Measurements from ENCODE around the gene DIP2B.

The DIP2B gene

DNA sequence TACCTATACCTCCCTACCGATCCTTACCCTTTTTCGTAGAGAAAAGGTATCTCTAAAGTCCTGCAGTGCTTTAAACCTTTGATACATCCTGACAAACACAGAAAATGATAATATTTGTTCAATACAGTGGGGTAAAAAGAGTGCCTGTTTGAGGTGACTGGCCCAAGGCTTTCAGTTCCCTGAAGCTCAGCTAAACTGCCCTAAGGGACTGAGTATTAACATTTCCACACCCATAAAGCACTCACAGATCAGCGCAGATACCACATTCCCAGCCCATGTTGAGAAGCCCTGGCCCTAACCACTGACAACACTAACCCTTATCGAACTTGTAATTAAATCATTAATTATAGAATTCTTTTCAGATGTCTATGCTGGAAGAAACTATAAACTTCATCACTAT is 108.7 kb downstream of the DIP2B start:
- DNase-seq (ENCODE audit: low read depth), result no peak

DNA sequence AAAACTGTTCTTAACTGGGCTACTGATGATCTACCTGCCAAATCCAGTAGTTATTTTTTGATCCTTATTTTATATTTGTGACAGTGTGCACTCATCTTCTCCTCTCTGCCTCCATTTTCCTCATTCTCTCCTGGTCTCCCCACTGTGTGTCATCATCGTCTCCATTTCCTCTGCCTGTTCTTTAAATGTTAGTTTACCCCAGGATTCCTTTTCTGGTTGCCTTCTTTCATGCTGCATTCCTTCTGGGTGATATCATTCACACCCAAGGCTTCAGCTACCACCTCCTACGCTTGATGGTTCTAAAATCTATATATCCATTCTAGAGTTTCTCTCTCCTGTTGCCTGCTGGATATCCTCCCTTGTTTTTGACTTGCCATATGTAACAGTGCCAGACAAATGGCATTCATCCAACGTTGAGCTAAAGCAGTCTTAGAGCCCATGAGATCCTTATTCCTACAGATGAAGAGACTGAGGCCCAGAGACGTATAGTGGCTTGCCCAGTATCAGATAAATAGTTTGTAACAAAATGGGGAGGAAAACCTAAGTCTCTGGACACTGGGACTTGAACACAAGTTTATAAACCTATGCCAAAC is 109.5 kb downstream of the DIP2B start:
- DNase-seq (ENCODE audit: low read depth), result no peak

DNA sequence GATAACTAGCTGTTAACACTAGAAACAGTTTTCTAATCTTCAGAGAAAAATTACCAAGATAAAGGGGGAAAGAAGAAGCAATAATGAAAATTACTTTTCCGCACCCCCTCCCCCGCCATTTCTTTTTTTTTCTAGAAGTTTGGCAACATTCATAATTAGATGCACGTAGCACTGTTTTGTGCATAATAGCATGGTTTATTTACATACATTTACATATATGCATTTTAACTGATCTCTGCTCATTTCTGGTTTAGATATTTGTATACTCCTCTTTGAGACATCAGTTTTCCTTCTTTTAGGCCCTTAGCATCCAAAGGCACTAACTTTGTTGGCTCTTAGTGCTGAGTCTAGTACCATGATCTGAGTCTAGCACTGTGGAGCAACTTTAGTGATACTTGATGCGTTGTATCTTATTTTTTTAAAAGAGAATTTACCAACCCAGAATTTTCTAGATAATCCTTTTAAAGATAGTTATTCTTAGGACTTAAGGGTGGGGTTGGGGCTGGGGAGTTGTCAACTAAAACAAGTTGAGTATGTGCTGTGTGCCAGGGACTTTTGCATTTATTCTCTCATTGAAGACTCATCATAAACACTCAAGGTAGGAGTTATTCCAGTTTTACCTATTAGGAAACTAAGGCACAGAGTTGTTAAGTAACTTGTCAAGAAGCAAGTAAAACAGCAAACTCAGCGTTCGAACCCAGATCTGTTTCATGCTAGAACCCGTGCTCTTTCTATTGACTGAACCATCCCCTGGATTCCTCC is 110.5 kb downstream of the DIP2B start:
- DNase-seq (ENCODE audit: low read depth), result no peak

DNA sequence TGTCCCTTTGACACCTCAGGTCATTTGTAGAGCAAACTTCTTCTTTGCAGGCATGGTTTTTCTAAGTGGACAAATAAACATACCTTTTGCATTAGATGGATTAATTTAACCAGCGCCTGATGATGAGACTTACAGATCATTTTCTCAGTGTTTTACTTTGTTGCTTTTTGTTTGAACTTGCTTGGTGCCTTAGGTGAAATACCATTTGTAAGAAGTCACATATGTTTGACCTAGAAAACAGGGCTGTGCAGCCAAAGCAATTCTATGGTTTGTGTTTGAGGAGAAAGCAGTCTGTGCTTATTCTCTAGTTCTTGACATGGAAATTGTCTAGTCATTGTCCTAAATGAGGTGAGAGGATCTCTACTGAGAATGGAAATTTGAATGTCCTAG is 111.1 kb downstream of the DIP2B start:
- DNase-seq (ENCODE audit: low read depth), result no peak

DNA sequence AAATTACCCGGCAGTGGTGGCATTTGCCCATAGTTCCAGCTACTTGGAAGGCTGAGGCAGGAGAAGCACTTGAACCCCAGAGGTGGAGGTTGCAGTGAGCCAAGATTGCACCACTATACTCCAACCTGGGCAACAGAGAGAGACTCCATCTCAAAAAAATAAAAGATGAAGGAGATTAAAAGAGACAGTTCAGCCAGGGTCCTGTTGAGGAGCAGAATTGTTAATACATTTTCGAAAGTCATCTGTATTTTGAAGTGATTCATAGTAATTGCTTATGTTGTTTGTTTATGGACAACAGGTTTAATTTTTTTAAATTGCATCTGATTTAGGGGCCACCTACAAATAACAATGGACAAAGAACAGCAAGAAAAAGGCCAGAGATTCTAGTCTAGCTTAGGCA is 112.9 kb downstream of the DIP2B start:
- no peak for DNase-seq (ENCODE audit: low read depth)

DNA sequence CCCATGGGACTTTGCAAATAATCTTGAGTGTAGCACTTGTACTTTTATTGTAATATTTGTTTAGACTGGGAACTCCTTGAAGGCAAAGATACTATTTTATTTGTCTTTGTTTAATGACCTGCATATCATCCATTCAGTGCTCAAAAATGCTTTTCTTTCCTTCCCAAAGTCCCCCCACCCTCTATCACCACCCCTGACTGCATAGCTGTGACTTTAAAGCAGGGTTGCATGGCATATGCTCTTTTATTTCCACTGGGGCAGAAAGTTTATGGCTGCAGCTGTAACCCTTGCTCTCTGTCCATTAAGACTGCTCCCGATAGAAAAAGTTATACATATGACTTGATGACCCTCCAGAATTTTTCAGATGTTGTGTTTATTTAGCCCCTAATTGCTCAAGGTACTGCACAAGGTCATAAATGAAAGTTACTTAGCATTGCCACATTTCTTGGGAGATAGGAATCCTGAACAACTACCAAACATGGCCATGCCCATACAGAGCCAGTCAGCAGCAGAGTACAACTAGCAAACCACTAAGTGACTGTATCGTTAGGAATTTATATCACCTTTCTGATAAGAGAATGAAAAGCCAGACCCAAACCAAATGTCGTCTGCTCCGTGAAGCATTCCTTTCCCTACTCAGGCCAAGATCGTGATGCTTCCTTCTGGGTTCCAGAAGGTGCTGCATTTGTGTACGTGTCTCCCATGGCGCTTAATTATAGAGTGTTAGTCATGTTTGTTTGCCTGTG is 114.3 kb downstream of the DIP2B start:
- no peak for DNase-seq (ENCODE audit: low read depth)

DNA sequence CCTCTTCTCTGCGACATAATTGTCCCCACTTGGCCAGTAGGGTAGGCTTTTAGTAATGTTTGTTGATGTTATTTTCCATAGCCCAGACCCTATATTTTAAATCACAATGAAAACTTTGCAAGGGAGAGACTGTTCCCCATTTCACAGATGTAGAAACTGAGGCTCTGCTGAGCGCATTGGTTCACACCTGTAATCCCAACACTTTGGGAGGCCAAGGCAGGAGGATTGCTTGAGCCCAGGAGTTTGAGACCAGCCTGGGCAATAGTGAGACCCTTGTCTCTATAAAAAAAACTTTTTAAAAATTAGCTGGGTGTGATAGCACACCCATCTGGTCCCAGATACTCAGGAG is 114.8 kb downstream of the DIP2B start:
- no peak for DNase-seq (ENCODE audit: low read depth)

DNA sequence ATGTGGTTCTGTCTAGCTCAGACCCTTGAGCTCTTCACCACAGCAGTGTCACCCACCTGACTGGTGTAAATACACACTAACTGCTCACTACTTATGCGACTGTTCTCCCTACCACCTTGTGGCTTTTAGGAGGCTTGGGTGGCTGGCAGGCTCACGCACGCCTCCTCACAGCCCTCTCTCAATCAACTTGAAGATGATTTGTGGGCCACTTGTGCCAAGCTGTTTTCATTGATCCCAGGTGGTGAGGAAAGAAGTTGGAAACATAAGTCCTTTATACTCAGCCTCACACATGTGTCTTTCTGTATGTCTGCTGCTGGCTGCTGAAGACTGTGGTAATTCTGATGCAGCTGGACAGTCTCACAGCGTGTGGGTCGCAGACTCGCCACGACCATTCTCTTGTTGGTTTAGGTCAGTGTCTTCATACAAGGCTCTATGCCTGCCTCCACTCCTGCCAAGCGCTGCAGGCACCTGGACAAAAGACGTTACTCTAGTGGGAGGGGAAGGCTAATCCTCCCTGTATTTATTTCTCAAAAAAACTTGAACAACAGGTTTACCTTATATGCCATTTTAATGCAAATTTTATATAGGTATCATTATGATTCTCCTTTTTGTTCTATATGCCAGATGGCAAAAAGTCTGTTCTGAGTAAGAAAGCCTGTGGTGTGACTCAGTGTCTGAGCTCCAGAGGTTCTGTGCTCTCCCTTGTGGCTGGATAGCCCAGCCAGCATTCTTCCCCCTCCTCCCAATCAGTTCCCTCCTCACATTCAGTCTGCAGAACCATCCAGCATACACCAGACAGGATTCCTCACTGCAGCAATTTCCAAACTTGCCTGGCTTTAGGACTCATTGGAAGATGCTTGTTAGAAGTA is 115.6 kb downstream of the DIP2B start:
- DNase-seq (ENCODE audit: low read depth), result no peak

DNA sequence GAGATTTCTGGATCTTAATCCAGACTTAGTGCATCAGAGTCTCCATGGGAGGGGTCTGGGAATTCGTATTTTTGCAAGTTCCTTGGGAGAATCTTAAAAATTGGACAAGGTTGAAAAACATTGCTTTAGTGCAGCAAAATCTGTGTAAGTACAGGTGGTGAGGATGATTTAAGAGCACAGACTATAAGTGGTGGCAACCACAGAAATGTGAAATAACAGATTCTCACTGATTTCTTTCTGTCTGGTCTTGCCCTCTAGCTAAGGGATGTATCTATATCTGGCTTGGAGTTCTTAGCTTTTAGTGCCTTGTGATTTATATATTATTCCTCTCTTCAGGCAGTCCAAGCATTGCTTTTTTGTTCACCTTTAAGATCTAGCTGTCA is 116.2 kb downstream of the DIP2B start:
- no peak for DNase-seq (ENCODE audit: low read depth)

DNA sequence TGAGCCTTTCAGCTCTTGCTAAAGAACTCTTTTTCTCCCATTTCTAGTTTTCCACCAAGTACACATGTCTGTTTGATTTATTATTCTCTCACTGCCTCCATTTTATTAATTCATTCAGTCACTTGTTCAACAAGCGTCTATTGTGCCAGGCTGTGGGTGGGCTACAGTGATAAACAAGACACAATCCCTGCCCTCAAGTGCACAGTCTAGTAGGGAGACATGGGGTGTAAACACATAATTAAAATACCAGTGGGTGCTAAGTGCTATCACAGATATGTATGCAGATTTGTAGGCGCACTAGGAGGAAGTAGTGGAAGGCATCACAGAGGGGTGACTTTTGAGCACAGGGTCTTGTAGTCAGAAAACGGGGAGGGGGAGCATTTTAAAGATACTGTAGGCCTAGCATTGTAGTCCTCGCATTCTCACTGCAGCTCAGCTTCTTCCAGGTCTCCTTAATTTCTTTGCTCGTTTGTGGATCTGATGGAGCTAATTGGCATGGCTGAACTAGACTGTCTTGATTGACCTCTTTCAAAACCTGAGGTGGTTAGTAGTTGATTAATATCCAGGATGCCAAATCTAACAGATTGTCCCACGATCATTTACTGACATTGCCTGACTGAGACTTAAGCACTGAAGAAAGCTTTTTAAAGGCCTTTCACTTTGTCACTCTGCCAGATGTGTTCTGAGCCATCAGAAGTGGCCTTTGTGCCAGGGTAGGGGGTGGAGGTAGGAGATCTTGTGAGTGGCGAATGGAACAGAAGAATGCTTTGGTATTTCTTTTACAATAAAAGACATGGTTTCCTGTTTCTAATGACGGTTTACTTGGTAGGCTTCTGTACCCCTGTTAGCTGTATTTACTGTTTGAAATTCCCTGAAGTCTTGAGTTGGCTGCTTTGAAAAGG is 116.9 kb downstream of the DIP2B start:
- no peak for DNase-seq (ENCODE audit: low read depth)

DNA sequence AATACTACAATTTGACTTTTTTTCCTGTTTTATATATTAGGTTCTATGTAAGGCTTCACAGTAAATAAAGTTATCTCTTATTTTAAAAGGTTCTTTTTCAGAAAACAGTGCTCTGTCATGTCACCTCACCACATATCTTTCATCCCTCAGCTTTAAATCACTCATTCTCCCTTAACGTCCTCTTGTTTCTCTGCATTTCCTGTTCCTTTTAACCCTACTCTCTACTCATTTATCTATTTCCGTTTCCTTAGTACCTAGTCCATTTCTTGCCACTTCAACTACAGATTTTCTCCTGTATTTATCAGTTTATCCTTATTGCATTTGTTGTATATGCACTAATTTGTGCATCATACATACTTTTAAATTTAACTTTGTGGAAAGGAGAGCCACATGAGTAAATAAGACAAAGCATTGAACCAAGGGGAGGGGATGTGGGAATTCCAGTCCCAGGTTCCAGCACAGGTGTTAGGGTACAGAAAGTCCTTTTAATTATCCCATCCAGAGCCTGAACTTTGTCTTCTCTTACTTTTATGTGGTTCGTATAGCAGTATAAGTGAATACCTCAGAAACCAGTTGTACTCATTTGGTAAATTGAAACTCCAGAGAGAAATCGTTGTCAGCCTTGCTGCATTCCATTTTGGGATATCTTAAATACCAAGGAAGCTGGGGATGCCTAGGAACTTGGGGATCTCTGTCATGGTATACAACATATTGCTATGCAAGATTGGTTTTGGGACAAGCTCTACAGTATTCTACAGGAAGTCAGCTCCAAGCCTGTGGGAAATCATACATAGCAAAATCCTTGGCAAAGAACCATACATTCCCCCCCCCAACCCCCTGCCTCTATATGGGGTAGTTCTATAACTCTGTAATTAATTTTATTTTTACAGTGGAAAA is 120.5 kb downstream of the DIP2B start:
- no peak for DNase-seq (ENCODE audit: low read depth)

DNA sequence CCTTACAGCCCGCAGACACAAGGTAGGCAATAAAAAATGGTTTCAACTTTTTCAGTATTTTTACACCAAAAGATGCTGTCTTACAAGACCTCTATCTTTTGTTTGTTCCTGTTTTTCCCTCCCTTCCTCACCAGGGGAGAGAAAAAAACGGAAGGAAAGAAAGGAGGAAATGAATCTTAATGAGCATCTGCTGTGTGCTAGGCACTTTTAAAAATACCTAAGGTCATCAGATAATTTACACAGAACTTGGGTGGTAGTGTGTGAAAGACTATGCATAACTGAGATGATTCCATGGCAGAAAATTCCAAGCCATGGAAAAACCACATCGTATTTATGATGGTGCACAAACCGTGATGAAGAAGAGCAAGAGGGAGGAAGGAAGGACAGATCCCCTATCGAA is 121.2 kb downstream of the DIP2B start:
- no peak for DNase-seq (ENCODE audit: low read depth)

DNA sequence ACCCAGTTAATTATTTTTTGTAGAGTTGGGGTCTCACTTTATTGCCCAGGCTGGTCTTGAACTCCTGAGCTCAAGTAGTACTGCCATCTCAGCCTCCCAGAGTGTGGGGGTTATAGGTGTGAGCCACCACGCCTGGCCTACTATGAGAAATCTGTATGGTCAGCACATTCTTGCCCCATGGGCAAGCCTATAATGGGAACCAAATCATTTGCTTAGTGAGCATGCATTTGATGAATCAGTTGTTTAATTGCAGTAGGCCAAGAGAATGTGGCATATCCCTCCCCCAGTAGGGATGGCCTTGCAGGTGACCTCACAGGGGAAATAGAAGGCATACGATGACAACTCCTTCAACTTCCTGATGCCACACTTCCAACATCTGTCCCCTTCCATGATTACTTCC is 122.7 kb downstream of the DIP2B start:
- DNase-seq (ENCODE audit: low read depth), result no peak

DNA sequence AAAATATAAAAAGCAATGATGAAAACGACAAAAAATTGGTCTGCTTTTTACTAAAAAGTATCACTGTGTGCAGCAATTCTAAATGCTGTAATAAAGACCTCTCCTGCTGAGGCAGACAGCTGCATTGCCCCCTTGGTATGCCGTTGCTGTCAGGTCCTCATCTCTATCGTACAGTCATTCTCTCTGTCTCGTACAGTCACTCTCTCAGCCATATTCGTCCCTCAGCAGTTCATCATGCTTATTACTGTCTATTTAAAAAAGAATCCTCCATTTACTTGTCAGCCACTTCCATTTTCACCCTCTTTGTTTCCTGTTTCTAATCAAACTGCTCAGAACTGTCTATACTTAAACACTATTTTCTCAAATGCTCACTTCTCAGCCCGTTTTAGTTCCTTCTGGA is 123.6 kb downstream of the DIP2B start:
- DNase-seq (ENCODE audit: low read depth), result no peak

DNA sequence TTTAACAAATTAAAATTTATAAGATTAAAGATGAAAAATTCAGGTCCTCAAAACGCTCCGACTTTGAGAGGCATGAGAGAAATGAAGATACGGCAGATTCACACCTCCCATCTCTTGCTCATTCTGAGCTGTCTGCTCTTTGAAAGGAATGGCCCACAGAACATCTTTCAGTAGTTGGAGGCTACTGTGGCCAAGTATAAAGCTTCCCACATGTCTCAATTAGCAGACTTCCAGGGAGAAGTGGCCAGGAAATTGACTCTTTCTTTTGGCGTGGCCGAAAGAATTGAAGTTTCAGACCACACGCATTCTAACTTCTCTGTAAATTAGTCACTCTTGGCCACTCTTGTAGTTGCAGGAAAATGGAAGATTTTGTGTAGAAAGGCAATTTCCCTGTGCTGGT is 129.2 kb downstream of the DIP2B start:
- DNase-seq (ENCODE audit: low read depth), result no peak

DNA sequence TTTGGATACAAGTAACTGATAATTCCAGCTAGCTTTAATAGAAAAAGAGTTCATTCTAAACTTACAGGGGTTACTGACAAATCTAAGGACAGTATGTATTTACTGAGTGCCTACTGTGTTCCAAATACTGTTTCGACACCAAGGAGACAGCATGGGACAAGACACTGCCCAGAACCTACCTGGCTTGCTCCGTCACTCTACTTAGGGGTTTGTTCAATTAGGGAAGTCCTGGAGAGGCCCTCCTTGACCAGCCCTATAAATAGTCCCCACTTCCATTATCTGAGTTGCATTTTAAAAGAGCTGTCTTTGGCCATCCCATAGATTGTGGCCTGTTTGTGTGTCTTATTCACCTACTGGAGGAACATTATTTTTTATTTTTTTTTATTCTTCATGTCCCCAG is 129.6 kb downstream of the DIP2B start:
- DNase-seq (ENCODE audit: low read depth), result no peak

DNA sequence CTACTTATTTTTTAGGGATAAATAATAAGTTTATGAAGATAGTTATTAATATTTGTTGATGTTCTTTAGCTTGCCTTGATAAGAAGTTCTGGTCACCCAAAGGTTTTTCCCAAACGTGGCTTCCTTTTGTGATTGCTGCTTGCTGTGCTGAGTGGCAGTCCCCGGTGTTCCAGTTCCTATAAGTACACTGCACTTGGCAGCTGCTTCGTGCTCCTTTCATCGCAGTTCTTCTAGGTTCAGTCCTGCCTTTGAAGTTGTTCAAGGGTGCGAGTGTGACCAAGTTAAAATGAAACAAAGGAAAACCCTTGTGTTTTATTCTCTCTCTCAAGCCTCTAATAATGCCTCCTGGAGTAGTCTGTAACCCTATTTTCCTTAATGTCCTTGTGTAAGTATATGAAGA is 130.6 kb downstream of the DIP2B start:
- no peak for DNase-seq (ENCODE audit: low read depth)

DNA sequence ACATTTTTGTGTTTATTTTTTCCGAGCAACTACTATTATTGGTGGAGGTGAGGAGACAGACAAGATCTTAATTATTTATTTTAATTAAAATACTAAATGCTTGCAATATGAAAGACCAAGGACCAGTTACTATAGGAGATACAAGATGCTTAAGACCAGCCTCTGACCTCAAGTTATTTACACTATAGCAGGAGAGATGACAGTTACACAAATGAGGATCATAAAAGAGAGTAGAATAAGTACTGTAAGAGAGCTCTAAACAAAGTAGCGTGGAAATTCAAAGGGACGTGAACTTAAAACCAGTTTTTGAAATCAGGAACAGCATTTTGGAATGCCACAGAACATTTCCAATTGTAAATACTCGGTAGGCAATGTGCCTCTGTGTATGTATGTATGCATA is 131.1 kb downstream of the DIP2B start:
- no peak for DNase-seq (ENCODE audit: low read depth)

DNA sequence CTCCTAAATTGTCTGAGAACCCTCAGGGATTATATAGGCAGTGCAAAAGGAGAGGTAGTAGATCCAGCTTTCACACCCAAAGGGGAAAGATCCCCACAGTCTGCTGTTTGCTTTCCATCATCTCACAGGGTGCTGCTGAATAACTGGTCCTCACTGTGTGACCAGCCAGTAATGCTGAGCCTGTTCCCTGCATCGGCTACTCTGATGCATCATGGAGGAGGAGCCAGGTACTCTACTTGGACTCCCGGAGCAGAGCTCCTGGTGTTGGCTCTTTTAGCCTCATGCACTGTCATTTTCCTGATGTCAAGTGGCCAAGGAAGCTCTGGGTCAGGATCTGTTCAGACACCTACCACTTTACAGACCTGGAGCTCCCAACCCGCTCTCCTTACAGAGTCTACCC is 131.7 kb downstream of the DIP2B start:
- no peak for DNase-seq (ENCODE audit: low read depth)

DNA sequence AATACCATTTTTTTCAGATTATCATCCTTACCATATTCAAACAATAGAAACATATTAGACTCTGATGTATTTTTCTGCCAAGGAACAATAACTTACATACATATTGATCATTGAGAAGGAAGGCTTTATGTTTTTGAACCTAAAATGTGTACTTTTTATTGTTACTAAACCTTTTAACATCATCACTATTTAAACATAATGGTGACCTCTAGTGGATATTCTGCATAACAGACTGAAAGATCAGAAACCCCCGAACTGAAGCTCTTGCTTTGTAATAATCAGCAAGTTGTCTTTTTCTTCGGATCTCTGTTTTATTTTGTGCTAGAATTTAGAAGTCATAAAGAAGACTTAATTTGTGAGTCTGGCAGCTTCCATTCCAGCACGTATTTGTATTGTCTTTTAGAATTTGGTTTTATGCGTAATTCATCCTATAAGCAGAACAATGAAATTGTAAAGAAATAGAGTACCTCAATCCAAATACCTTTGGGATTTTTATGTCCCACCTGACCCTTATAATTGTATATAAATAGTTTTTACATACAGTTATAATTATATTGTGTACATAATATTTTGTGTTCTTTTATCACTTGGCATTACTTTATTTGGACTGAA is 133.2 kb downstream of the DIP2B start:
- DNase-seq (ENCODE audit: low read depth), result no peak
